ENCODE data around the gene CBL. TPM values are rescaled to one million over a fixed set of nuclear protein-coding genes. Genes with fewer than 3 reads are reported as not detected.

CBL gene
- total and polyA plus RNA-seq, 2 donors from 2014 or later, result 2.0 to 20.6 TPM

DNA sequence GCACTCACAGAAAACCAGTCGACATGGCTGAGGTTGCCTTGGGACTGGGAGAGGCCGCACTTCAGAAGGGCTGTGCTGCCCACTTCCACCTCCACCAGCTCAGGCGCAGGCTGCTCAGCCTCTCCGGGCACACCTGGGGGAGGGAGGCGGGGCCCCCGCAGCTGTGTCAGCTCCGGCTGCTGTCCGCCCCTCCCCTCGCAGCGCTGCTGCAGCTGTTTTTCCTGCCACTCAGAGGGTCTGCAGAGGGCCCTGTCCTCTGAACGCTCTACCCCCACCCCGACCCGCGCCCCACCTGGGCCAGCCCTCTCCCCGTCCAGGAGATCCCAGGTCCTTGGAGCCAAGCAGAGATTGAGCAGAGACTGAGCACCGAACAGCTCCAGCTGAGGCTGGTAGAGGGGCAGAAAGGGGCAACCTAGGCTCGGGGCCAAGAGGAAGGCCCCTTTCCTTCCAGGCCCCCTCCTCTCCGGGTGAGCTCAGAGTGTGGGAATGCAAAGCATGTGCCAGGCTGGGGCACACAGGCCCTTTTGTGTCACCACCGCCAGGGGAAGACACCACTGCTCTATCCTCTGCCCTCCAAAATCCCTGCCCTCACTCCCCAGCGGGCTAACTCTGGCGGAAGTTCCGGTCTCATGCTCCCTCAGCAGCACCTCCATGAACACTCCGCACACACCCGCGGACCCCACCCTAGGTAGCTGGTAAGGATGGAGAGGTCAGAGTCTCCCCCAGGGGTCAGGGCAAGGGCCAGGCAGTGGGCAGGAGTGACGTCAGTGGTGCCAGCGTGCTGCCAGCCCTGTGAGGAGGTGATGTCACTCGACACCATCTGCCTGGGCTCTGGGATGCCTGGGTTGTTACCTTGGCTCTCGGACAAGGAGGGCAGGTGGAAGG, 109.2 kb downstream of the CBL start:
- DNase-seq (peak in 4 of 5 donors; percentile 62 to 81 (median 74)), FAIRE-seq (no peak)
- H3K27me3 ChIP-seq (ENCODE audit: control insufficient read depth, insufficient read depth, low read length), result no peaks in the 10 kb centered on the region
- TF ChIP-seq, protein P1, sequence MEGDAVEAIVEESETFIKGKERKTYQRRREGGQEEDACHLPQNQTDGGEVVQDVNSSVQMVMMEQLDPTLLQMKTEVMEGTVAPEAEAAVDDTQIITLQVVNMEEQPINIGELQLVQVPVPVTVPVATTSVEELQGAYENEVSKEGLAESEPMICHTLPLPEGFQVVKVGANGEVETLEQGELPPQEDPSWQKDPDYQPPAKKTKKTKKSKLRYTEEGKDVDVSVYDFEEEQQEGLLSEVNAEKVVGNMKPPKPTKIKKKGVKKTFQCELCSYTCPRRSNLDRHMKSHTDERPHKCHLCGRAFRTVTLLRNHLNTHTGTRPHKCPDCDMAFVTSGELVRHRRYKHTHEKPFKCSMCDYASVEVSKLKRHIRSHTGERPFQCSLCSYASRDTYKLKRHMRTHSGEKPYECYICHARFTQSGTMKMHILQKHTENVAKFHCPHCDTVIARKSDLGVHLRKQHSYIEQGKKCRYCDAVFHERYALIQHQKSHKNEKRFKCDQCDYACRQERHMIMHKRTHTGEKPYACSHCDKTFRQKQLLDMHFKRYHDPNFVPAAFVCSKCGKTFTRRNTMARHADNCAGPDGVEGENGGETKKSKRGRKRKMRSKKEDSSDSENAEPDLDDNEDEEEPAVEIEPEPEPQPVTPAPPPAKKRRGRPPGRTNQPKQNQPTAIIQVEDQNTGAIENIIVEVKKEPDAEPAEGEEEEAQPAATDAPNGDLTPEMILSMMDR (IDR thresholded peaks at IDR 0.05; ENCODE audit: borderline replicate concordance, extremely low read depth, insufficient read depth), result no peak
- peaks cover 0 to 20% (median 9%) of the 10 kb centered on the region in 3 donors for H3K4me1 ChIP-seq (ENCODE audit: control insufficient read depth in 2 of 3, insufficient read depth in 2 of 3, low read depth in 1 of 3, low read length in 3 of 3)
- H3K27ac ChIP-seq (ENCODE audit: low read depth in 2 of 2, low read length in 2 of 2), result peak overlapping the region; percentile 43 to 71
- H3K36me3 ChIP-seq (ENCODE audit: control insufficient read depth in 2 of 3, insufficient read depth in 3 of 3, low read length in 3 of 3), result no peaks in the 10 kb centered on the region
- peak overlapping the region; percentile 10 to 57 (median 30) for H3K4me3 ChIP-seq (ENCODE audit: low read length in 3 of 3)
- intact Hi-C loops (cut with DNase I), result no loop called here
- H3K9ac ChIP-seq (ENCODE audit: low read length in 3 of 3), result peak overlapping the region in 1 of 3 donors; percentile 58
- H3K9me3 ChIP-seq (ENCODE audit: control insufficient read depth in 2 of 3, insufficient read depth in 1 of 3, low read length in 3 of 3), result no peaks in the 10 kb centered on the region

DNA sequence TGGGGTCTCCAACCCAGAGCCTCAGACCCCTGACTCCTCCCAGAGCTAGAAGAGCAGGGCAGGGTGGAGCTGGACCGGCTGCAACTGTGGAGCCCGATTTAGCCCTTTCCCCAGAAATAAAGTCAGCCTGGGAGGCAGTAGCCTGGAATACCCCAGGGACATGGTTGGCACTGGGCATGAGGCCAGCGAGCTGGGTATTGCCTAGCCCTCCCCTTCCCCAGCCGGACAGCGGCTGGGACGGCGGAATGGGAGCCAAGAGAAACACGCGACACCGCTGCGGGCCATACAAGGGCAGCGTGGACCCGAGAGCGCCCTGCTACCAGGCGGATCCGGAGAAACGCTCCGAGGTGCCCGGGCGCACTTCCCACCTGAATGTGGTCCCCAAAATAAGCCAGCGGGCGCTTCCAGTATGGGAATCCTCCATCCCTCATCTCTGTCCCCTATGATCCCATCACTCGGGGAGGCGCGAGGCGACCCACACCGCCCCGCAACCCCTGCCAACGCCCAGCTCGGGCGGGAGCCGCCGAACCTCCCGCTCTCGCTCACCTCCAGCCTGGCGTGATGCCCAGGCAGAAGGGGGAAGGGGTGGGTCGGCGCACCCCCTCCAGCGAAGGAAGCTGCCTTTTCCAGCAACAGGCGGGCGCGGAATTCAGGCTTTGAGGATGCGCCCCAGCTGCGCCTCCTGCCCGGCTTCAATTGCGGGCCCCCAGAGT, 110.0 kb downstream of the CBL start:
- intact Hi-C loops (cut with DNase I), result no loop called here
- Histone ChIP-seq H3K27me3 (ENCODE audit: control insufficient read depth, insufficient read depth, low read length) (no peaks in the 10 kb centered on the region), H3K9ac (ENCODE audit: low read length in 3 of 3) (peak overlapping the region in 1 of 3 donors; percentile 58), H3K9me3 (ENCODE audit: control insufficient read depth in 2 of 3, insufficient read depth in 1 of 3, low read length in 3 of 3) (no peaks in the 10 kb centered on the region), H3K4me3 (ENCODE audit: low read length in 3 of 3) (peak overlapping the region; percentile 10 to 57 (median 30)), H3K36me3 (ENCODE audit: control insufficient read depth in 2 of 3, insufficient read depth in 3 of 3, low read length in 3 of 3) (no peaks in the 10 kb centered on the region), H3K4me1 (ENCODE audit: control insufficient read depth in 2 of 3, insufficient read depth in 2 of 3, low read depth in 1 of 3, low read length in 3 of 3) (peaks cover 0 to 24% (median 9%) of the 10 kb centered on the region in 3 donors), H3K27ac (ENCODE audit: low read depth in 2 of 2, low read length in 2 of 2) (peak overlapping the region; percentile 41 to 71)
- DNase-seq (peak in 4 of 5 donors; percentile 52 to 88 (median 73)), FAIRE-seq (no peak)
- TF ChIP-seq, protein P1 (IDR thresholded peaks at IDR 0.05; ENCODE audit: borderline replicate concordance, extremely low read depth, insufficient read depth), result no peak

DNA sequence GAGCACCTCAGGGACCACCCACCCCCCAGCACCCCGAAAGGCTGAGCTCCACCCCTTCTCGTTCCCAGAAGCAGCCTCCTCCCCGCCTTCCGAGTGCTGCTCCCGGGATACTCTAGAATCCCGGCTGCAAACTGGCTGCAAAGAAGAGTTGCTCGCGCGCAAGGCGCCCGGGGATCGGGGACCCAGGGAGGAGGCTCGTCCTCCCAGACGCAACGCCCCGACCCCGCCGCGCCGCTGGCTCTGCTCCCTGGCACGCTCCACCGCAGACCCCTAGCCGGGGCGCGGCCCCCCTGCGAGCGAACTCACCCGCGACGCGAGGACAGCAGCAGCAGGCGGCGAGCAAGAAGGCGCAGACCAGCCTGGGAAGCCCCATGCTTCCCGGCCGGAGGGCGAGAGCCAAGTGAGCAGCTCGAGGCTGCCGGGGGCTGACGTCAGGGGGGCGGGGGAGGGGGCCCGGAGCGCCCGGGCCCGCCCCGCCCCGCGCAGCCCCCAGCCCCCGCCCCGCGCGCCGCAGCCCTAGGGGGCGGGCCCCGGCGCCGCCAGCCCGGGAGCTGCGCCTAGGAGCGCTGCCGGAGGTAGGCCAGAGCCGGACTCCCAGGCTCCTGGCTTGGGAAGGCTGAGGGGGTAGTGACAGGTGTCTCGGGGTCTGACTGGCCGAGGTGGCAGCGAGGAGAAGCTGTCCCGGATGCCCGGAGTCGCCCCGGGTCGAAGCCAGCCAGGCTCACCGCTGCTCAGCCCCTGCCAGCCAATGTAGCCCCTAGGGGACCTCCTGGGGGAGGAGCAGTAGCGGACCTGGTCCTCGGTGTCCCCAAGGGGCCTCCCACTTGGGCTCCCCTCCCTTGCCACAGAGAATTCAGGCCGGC, 110.8 kb downstream of the CBL start, which contains the start of gene MCAM:
TSS of gene MCAM (minus strand) at position 402 of the 863 bp plus-strand sequence. CDS start at position 373, 29 bp downstream.
- TF ChIP-seq, protein P1 (IDR thresholded peaks at IDR 0.05; ENCODE audit: borderline replicate concordance, extremely low read depth, insufficient read depth), result no peak
- Histone ChIP-seq H3K27me3 (ENCODE audit: control insufficient read depth, insufficient read depth, low read length) (no peaks in the 10 kb centered on the region), H3K4me3 (ENCODE audit: low read length in 3 of 3) (peak within 1 kb of the TSS in 2 of 3 donors; percentile 33 to 57), H3K27ac (ENCODE audit: low read depth in 2 of 2, low read length in 2 of 2) (peak within 1 kb of the TSS; percentile 41 to 71), H3K4me1 (ENCODE audit: control insufficient read depth in 2 of 3, insufficient read depth in 2 of 3, low read depth in 1 of 3, low read length in 3 of 3) (peaks cover 0 to 28% (median 9%) of the 10 kb centered on the region in 3 donors), H3K36me3 (ENCODE audit: control insufficient read depth in 2 of 3, insufficient read depth in 3 of 3, low read length in 3 of 3) (no peaks in the 10 kb centered on the region), H3K9me3 (ENCODE audit: control insufficient read depth in 2 of 3, insufficient read depth in 1 of 3, low read length in 3 of 3) (no peaks in the 10 kb centered on the region), H3K9ac (ENCODE audit: low read length in 3 of 3) (peak within 1 kb of the TSS in 1 of 3 donors; percentile 58)
- intact Hi-C loops (cut with DNase I), result no loop called here
- FAIRE-seq (no peak), DNase-seq (peak; percentile 67 to 88 (median 84))

All from kidney (tissue), 14 donors.